ENCODE results near the gene GDPD3.

DNA sequence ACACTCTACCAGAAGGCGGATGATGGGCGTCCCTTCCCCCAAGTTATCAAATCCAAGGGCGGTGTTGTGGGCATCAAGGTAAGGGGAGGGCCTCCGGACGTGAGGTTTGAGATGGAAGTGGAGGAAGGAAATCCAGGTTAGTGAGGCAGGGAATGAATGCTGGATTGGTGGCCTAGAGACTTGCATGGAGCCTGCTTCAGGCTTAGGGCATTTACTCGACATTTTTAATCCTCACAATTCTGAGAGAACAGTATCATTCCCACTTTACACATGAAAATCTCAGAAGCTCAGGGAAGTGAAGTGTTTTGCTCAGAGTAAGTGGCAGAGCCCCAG, 45.8 kb downstream of the GDPD3 start:
- TF ChIP-seq, protein P1, sequence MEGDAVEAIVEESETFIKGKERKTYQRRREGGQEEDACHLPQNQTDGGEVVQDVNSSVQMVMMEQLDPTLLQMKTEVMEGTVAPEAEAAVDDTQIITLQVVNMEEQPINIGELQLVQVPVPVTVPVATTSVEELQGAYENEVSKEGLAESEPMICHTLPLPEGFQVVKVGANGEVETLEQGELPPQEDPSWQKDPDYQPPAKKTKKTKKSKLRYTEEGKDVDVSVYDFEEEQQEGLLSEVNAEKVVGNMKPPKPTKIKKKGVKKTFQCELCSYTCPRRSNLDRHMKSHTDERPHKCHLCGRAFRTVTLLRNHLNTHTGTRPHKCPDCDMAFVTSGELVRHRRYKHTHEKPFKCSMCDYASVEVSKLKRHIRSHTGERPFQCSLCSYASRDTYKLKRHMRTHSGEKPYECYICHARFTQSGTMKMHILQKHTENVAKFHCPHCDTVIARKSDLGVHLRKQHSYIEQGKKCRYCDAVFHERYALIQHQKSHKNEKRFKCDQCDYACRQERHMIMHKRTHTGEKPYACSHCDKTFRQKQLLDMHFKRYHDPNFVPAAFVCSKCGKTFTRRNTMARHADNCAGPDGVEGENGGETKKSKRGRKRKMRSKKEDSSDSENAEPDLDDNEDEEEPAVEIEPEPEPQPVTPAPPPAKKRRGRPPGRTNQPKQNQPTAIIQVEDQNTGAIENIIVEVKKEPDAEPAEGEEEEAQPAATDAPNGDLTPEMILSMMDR (IDR thresholded peaks at IDR 0.05; ENCODE audit: borderline replicate concordance, extremely low read depth, low read length, poor library complexity, severe bottlenecking), result no peak
- no peak for TF ChIP-seq EZH2 (IDR thresholded peaks at IDR 0.05; ENCODE audit: borderline replicate concordance, low read depth, low read length, severe bottlenecking)

Measured in DND-41 (cell line).